Fibroblast of skin of abdomen (primary cell): ENCODE results near the gene KCTD15.
A peak's percentile ranks its signal among the peaks of the same experiment; 100 is the strongest.

Experiments
- DNase-seq: peaks from one replicate; pipeline ENCODE4 v3.0.0-alpha.2; 2013

Gene KCTD15

GRCh38 chr19:33798681-33799111 lies 2.0 kb downstream of the KCTD15 start:
- DNase-seq = peak; percentile 57

GRCh38 chr19:33799476-33799875 lies 2.8 kb downstream of the KCTD15 start:
- DNase-seq = no peak

GRCh38 chr19:33800012-33800680 lies 3.5 kb downstream of the KCTD15 start:
- DNase-seq = no peak

- DNase-seq = no peak
Observed at GRCh38 chr19:33801411-33801810, 4.7 kb downstream of the KCTD15 start.

GRCh38 chr19:33802001-33802400 lies 5.3 kb downstream of the KCTD15 start:
- no peak for DNase-seq

- DNase-seq = no peak
Observed at GRCh38 chr19:33802801-33803200, 6.1 kb downstream of the KCTD15 start.

- no peak for DNase-seq
Observed at GRCh38 chr19:33803383-33803782, 6.7 kb downstream of the KCTD15 start.

GRCh38 chr19:33804021-33804799 lies 7.5 kb downstream of the KCTD15 start:
- DNase-seq = peak; percentile 64

GRCh38 chr19:33805313-33805712 lies 8.6 kb downstream of the KCTD15 start:
- DNase-seq = no peak

GRCh38 chr19:33805840-33806433 lies 9.3 kb downstream of the KCTD15 start:
- DNase-seq = no peak

- no peak for DNase-seq
Observed at GRCh38 chr19:33806434-33806881, 9.8 kb downstream of the KCTD15 start.

GRCh38 chr19:33808399-33808798 lies 11.7 kb downstream of the KCTD15 start:
- DNase-seq = no peak

GRCh38 chr19:33809960-33810359 lies 13.3 kb downstream of the KCTD15 start:
- no peak for DNase-seq

GRCh38 chr19:33810821-33811220 lies 14.2 kb downstream of the KCTD15 start:
- no peak for DNase-seq

- no peak for DNase-seq
Observed at GRCh38 chr19:33811246-33811645, 14.6 kb downstream of the KCTD15 start.

GRCh38 chr19:33811736-33812387 lies 15.2 kb downstream of the KCTD15 start:
- peak; percentile 27 for DNase-seq

GRCh38 chr19:33812388-33813330 lies 16.0 kb downstream of the KCTD15 start:
- no peak for DNase-seq

- no peak for DNase-seq
Observed at GRCh38 chr19:33813391-33814101, 16.9 kb downstream of the KCTD15 start.

GRCh38 chr19:33814181-33815165 lies 17.8 kb downstream of the KCTD15 start:
- DNase-seq = no peak
